GM12878 (cell line): ENCODE measurements around the gene RNASE3. TPM values are rescaled to one million over a fixed set of nuclear protein-coding genes. Genes with fewer than 3 reads are reported as not detected.

Experiments used
- ATAC-seq: fragments of 200-7000 bp; cut with Tn5 transposase; 3 replicates; pipeline ENCODE4 v1.9.1; 2020; ENCODE audit warnings: mild to moderate bottlenecking, moderate library complexity
- BruUV-seq: library from RNA; stranded (reverse); fragments of 400-500 nt; replicated peaks from 2 replicates; lab custom pipeline; 2021; lab: Mats Ljungman, UMichigan
- CTCF ChIA-PET: fragments of 300-600 bp; sonication (Branson Sonifier 250); formaldehyde crosslinking; extraction: SDS; loops from one replicate; lab custom pipeline; 2021; ENCODE audit warnings: inconsistent platforms; lab: Yijun Ruan, JAX
- POLR2A ChIA-PET: fragments of 350-600 bp; formaldehyde crosslinking; extraction: SDS; loops from one replicate; lab custom pipeline; 2021; ENCODE audit warnings: inconsistent platforms; lab: Charles Lee
- RAD21 ChIA-PET: fragments of 300-600 bp; sonication (Branson Sonifier 250); formaldehyde crosslinking; loops from one replicate; lab custom pipeline; 2023; ENCODE audit warnings: antibody characterized with exemption; ENCODE audit not compliant: unreplicated experiment; lab: Charles Lee
- SMC1A ChIA-PET: fragments of 300-600 bp; sonication (Branson Sonifier 250); formaldehyde crosslinking; loops from one replicate; lab custom pipeline; 2023; ENCODE audit not compliant: unreplicated experiment, uncharacterized antibody; lab: Charles Lee
- DNase-seq: peaks from one replicate; pipeline ENCODE4 v3.0.0-alpha.2; 2011; ENCODE audit warnings: low read depth, low spot score
- FAIRE-seq: peaks from 3 replicates; lab custom pipeline; 2011; peaks lifted over from hg19 to GRCh38; lab: Jason Lieb, UNC
- H2AFZ ChIP-seq: 2 replicates; pipeline ENCODE4 v1.6.0; 2011; ENCODE audit warnings: low read depth, low read length, control low read depth; ENCODE audit not compliant: control insufficient read depth
- H3K27ac ChIP-seq: 2 replicates; pipeline ENCODE4 v1.5.1; 2011; ENCODE audit warnings: control low read depth; ENCODE audit not compliant: control insufficient read depth, insufficient read depth
- H3K27me3 ChIP-seq, 2 experiments: replicated peaks in 1 of 2; 2 replicates each; pipeline versions ENCODE4 v1.6.0 to v1.6.1; 2011; ENCODE audit warnings: low read length in 1 of 2; ENCODE audit not compliant: control insufficient read depth in 2 of 2, insufficient read depth in 2 of 2
- H3K36me3 ChIP-seq, 2 experiments: 2 replicates each; pipeline ENCODE4 v1.5.1; 2011; ENCODE audit warnings: low read length in 1 of 2; ENCODE audit not compliant: control insufficient read depth in 2 of 2, insufficient read depth in 2 of 2
- H3K4me1 ChIP-seq: 2 replicates; pipeline ENCODE4 v1.6.1; 2011; ENCODE audit warnings: mild to moderate bottlenecking, low read length, moderate library complexity, mixed read lengths; ENCODE audit not compliant: control insufficient read depth, insufficient read depth
- H3K4me2 ChIP-seq: 2 replicates; pipeline ENCODE4 v1.6.0; 2011; ENCODE audit warnings: control low read depth; ENCODE audit not compliant: control insufficient read depth, insufficient read depth
- H3K4me3 ChIP-seq: fragments of 200-600 bp; sonication (generic); 2 replicates; pipeline ENCODE4 v1.5.1; 2016
- H3K79me2 ChIP-seq: 2 replicates; pipeline ENCODE4 v1.6.0; 2011; ENCODE audit warnings: low read length; ENCODE audit not compliant: control insufficient read depth, insufficient read depth
- H3K9ac ChIP-seq: 2 replicates; pipeline ENCODE4 v1.8.0; 2011; ENCODE audit warnings: low read length, control low read depth, mixed read lengths; ENCODE audit not compliant: control insufficient read depth, insufficient read depth
- H3K9me3 ChIP-seq: replicated peaks from 3 replicates; pipeline ENCODE4 v1.5.1; 2011; ENCODE audit warnings: mild to moderate bottlenecking, low read length; ENCODE audit not compliant: control insufficient read depth, insufficient read depth
- H4K20me1 ChIP-seq: 2 replicates; pipeline ENCODE4 v1.6.0; 2011; ENCODE audit not compliant: control insufficient read depth, insufficient read depth
- CTCF ChIP-seq, 3 experiments: IDR thresholded peaks in 2 of 3; conservative IDR thresholded peaks in 1 of 3; 2 replicates each; pipeline ENCODE4 v1.5.1; 2011; ENCODE audit warnings: low read depth in 3 of 3, low read length in 3 of 3, mild to moderate bottlenecking in 3 of 3, control low read depth in 2 of 3, moderate library complexity in 2 of 3, inconsistent platforms in 1 of 3, mixed read lengths in 1 of 3; ENCODE audit not compliant: control insufficient read depth in 2 of 3, insufficient read depth in 1 of 3; ENCODE audit errors: extremely low read depth in 1 of 3
- IRF3 ChIP-seq: fragments of 450-650 bp; IDR thresholded peaks from 2 replicates; pipeline ENCODE4 v1.6.1; 2014; ENCODE audit warnings: mild to moderate bottlenecking
- RAD21 ChIP-seq: IDR thresholded peaks from 2 replicates; pipeline ENCODE4 v1.6.1; 2011; ENCODE audit warnings: mild to moderate bottlenecking, low read depth, low read length, moderate library complexity; ENCODE audit not compliant: insufficient read depth
- SMC3 ChIP-seq: IDR thresholded peaks from 2 replicates; pipeline ENCODE4 v1.6.1; 2011; ENCODE audit warnings: low read length, improper control_type of control experiment, borderline replicate concordance
- SPI1 ChIP-seq: IDR thresholded peaks from 2 replicates; pipeline ENCODE4 v1.6.1; 2011; ENCODE audit warnings: low read depth, mild to moderate bottlenecking, low read length, moderate library complexity, borderline replicate concordance; ENCODE audit not compliant: insufficient read depth
- ZBED1 ChIP-seq: IDR thresholded peaks from 2 replicates; pipeline ENCODE4 v1.6.1; 2016; ENCODE audit warnings: borderline replicate concordance
- WGBS: methylation state at CpG from one replicate; pipeline ENCODE4 v1.1.6; 2016; ENCODE audit warnings: low lambda C conversion rate; ENCODE audit not compliant: insufficient replicate concordance, insufficient coverage; ENCODE audit errors: missing lambda C conversion rate; 5-methylcytosine and 5-hydroxymethylcytosine counted together
- in situ Hi-C: fragments of 300-500 bp; cut with MboI; formaldehyde crosslinking; loops from 9 replicates; pipeline ENCODE4 v1.14.3; 2018; ENCODE audit warnings: mixed read lengths
- intact Hi-C: fragments of 100-400 bp; cut with micrococcal nuclease; formaldehyde crosslinking; loops from one replicate; pipeline ENCODE4 v1.14.2; 2022; ENCODE audit not compliant: unreplicated experiment
- polyA plus RNA-seq, 11 experiments: library from polyadenylated mRNA; depleted of rRNA in 4 of 11; unstranded in 6 of 11; stranded (reverse) in 5 of 11; fragments of >200 nt; fragmentation: Nextera tagmentation in 4 of 11; fragmentation: Illumina TruSeq in 1 of 11; extraction: Ambion mirVana in 4 of 11; extraction: Trizol in 1 of 11; gene quantifications; 1 replicate in 1 of 11; 2 replicates in 10 of 11; pipeline versions ENCODE4 v1.2.1 to v1.2.3, GENCODE V29; 2011 to 2016; ENCODE audit warnings: inconsistent platforms in 2 of 11, missing spikeins in 2 of 11, low read depth in 1 of 11
- total RNA-seq, 4 experiments: library from RNA; depleted of rRNA in 3 of 4; stranded (reverse); fragments of >200 nt in 3 of 4; fragmentation: Illumina TruSeq in 1 of 4; extraction: Trizol in 1 of 4; gene quantifications; 2 replicates each; pipeline versions ENCODE4 v1.2.1 to v1.2.3, GENCODE V29; 2013 to 2021

The RNASE3 gene
- total and polyA plus RNA-seq, 10 of the 15 experiments (the other 5 are each of a cell fraction or from before 2014, with no cell fraction given) = not detected

GRCh38 chr14:20866963-20867362 lies 24.2 kb upstream of the RNASE3 start:
- POLR2A ChIA-PET = no interaction called here

More at GRCh38 chr14:20866963-20867362, 24.2 kb upstream of the RNASE3 start:
- intact Hi-C loops = no loop called here
- H3K9me3 ChIP-seq = no peaks in the 10 kb centered on the region
- RAD21 ChIA-PET = interaction anchor here (0.9 kb wide), 1 partner anchor 110 kb away, joined by 3 read pairs; no protein-coding TSS in a partner anchor
- no TSS peak for BruUV-seq
- TF ChIP-seq RAD21 (peak; percentile 34; the same call in 1 of the 2 replicates), SMC3 (peak; percentile 23; the same call in 1 of the 2 replicates), ZBED1 (no peak), CTCF (IDR thresholded peaks at IDR 0.05 in 2 of 3, conservative IDR thresholded peaks at IDR 0.05 in 1 of 3; ENCODE audit: control insufficient read depth in 2 of 3, extremely low read depth in 1 of 3, insufficient read depth in 1 of 3, low read depth in 3 of 3, low read length in 3 of 3) (peak; percentile 30 to 46 (median 31); a peak in 5 of 6 replicates), SPI1 (no peak), IRF3 (no peak)
- TF ChIP-seq, all 136 proteins: peak for 3
- in situ Hi-C loops = no loop called here
- H3K9ac ChIP-seq = no peak overlapping the region
- H3K4me1 ChIP-seq = no peaks in the 10 kb centered on the region
- H3K4me2 ChIP-seq = no peak overlapping the region
- CTCF ChIA-PET = interaction anchor here (0.7 to 3.7 kb wide), 8 partner anchors 9 to 176 kb away, joined by 3 to 18 read pairs (median 4); no protein-coding TSS in a partner anchor
- H4K20me1 ChIP-seq = no peaks in the 10 kb centered on the region
- no peak overlapping the region for H3K4me3 ChIP-seq
- DNase-seq = no peak
- 0% methylated on average over 2 of the region's 2 CpGs for WGBS
- no peak overlapping the region for H3K27ac ChIP-seq
- no peaks in the 10 kb centered on the region for H3K27me3 ChIP-seq
- SMC1A ChIA-PET = interaction anchor here (0.6 to 1.7 kb wide), 3 partner anchors 9 to 229 kb away, joined by 3 to 5 read pairs (median 4); no protein-coding TSS in a partner anchor
- no peak for ATAC-seq
- H3K36me3 ChIP-seq = no peaks in the 10 kb centered on the region
- no peak overlapping the region for H2AFZ ChIP-seq
- no peak for FAIRE-seq
- no peaks in the 10 kb centered on the region for H3K79me2 ChIP-seq
